ENCODE data around the gene DHX57.
"Not testable (repeated sequence)": the region's sequence is repeated elsewhere in the genome, so short reads cannot be mapped to it uniquely, and the experiment has no call there.

The DHX57 gene

DNA sequence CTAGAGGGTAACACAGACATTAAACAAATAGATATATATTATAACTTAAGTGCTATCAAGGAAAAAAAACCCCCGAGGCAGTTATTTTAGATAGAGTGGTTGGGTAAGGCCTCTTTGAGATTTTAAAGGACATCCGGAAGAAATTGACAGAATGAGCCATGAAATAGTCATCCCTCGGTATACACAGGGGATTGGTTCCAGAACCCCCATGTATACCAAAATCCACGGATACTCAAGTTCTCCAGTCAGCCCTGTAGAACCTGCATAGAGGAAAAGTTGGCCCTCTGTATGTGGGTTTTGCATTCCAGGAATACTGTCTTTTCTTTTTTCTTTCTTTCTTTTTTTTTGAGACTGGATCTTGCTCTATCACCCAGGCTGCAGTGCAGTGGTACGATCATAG, 2.0 kb downstream of the DHX57 start:
- in situ Hi-C loops (cut with HindIII; ENCODE audit: low sequenced_read_pairs): no loop called here

DNA sequence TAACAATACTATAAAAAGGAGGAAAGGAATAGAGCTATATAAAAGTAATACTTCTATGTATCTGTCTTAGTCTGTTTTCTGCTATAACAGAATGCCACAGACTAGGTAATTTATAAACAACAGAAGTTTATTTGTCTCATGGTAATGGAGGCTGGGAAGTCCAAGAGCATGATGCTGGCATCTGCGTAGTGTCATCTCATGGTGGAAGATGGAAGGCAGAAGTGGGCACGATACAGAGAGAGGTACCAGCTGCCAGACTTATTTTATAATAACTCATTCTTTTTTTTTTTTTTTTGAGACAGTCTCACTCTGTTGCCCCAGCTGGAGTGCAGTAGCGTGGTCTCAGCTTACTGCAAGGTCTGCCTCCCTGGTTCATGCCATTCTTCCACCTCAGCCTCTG, 4.3 kb downstream of the DHX57 start:
- in situ Hi-C loops (cut with HindIII; ENCODE audit: low sequenced_read_pairs): no loop called here

DNA sequence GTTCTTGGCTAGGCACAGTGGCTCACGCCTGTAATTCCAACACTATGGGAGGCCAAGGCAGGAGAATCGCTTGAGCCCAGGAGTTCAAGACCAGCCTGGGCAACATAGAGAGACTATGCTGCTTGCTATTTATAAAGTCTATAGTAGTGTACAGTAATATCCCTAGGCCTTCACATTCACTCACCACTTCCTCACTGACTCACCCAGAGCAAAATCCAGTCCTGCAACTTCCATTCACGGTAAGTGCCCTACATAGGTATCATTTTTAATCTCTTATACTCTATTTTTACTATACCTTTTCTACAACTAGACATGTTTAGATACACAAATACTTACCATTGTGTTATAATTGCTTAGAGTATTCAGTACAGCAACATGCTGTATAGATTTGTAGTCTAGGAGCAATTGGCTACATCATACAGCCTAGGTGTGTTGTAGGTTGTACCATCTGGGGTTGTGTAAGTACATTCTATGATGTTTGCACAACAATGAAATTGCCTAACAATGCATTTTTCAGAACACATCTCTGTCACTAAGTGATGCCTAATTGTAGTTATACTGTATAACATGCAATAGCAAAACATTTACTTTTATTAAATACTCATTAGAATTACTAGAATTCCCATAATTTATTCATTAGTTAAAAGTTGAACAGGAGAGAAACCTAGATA, 8.8 kb downstream of the DHX57 start:
- in situ Hi-C loops (cut with HindIII; ENCODE audit: low sequenced_read_pairs): no loop called here

DNA sequence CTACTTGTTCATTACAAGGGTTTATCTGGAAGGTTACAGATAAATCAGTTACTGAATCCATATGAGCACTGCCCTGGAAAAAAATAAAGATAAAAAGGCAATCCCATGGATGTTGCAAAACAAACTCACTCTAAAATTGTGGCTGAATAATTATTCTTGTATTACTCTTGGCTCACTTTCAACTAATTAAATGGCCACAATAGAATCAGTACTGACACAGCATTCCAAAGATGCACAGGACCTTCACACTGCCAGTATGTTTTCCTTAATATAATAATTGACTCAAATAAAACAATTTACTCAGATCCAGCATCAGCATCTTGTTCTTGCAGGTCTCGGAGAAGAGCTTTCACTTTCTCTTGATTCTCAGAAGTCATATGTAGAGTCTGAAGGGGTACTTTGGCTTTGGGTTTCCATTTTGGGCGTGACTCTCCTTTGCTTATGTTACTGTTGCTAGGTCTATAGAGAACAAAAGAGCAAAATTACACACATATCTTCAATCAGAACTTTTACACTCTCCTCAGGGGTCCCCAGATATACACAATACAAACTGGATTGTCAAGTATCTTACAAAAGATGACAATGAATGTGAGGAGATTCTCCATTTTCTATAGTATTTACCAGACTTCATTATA, 12.6 kb downstream of the DHX57 start:
- in situ Hi-C loops (cut with HindIII; ENCODE audit: low sequenced_read_pairs): no loop called here

DNA sequence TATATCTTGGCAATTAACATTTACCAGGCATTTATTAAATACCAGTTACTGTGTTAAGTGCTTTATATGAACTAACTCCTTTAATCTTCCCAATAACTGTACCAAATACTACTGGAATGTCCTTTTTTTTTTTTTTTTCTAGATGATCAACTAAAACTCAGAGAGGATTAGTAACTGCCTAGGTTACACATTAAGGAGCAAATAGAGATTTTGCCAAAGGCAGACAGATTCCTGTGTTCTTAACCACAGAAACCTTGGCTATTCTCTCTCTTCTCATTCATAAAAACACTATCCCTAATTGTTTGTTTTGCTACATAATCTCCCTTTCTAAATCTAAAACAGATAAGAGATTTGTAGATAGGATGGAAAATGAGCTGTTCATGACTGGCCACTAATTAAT, 13.3 kb downstream of the DHX57 start:
- in situ Hi-C loops (cut with HindIII; ENCODE audit: low sequenced_read_pairs): no loop called here

DNA sequence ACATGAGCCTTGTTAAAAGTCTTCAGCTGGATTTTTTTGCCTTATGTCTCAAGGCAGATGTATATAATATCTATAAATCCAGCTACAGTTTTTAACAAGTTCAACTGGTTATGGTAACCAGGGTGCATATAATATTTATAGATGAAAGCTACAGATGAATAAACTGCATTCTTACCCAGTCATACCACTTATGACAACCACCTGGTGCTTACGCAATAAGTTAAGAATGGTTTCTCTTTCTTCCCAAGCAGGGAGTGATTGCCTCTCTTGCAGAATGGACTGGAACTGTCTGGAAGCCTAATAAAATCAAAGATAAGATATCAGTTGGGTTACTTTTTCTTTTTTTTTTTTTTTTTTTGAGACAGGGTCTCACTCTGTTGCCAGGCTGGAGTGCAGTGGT, 19.6 kb downstream of the DHX57 start:
- in situ Hi-C loops (cut with HindIII; ENCODE audit: low sequenced_read_pairs): no loop called here

DNA sequence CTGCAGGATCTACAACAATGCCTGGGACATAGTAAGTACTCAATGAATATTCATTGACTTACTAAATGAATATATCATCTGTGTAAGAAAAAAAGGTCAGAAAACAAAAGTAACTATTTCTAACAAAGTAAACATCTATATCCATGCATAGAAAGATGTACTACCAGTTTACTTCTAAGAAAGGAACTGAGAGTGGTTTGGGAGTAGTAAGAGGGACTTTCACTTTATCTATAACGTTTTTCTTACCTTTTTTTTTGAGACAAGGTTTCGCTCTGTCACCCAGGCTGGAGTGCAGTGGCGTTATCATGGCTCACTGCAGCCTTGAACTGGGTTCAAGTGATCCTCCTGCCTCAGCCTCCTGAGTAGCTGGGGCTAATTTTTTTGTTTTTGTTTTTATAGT, 25.7 kb downstream of the DHX57 start:
- in situ Hi-C loops (cut with HindIII; ENCODE audit: low sequenced_read_pairs): no loop called here

DNA sequence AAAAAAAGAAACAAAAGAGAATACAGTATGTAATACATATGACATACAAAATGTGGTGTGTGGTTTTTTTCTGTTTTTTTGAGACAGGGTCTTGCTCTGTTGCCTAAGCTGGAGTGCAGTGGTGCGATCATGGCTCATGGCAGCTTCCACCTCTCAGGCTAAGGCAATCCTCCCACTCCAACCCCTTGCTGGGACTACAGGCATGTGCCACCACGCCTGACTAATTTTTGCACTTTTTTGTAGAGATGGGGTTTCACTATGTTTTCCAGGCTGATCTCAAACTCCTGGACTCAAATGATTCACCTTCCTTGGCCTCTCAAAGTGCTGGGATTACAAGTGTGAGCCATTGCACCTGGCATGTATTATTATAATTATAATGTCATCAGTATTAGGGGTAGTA, 38.9 kb downstream of the DHX57 start:
- in situ Hi-C loops (cut with HindIII; ENCODE audit: low sequenced_read_pairs): no loop called here

DNA sequence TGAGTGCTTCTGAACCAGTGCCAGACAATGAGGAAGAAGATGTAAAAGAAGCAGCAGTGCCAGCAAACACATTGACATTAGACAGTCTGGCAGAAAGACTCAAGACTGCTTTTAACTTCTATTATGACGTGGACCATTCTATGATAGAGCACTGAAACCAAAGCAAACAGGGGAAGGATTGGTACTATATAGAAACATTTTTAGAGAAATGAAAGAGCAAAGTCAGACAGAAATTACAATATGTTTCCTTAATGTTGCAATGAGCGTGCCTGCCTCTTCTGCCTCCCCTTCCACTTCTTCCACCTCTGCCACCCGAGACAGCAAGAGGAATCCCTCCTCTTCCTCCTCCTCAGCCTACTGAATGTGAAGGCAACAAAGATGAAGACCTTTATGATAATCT, 39.7 kb downstream of the DHX57 start:
- in situ Hi-C loops (cut with HindIII; ENCODE audit: low sequenced_read_pairs): no loop called here

DNA sequence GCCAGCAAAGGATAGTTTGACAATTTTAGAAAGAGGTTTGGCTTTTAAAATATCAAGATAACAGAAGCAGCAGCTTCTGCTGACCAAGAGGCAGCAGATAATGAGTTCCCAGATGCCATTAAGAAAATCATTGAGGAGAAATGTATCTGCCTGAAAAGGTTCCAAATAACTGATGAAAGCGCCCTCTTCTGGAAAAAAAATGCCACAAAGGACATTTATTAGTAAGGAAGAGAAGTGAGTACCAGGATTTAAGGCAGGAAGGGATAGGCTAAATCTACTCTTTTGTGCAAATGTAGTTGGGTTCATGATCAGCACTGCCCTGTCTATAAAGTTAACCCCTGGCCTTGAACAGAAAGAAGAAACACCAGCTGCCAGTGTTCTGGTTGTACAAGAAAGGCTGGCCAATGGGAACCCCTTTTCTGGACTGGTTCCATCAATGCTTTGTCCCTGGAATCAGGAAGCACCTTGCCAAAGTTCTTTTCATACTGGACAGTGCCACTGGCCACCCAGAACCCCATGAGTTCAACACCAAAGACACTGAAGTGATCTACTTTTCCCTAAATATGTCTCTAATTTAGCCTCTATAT, 40.6 kb downstream of the DHX57 start:
- in situ Hi-C loops (cut with HindIII; ENCODE audit: low sequenced_read_pairs): no loop called here

DNA sequence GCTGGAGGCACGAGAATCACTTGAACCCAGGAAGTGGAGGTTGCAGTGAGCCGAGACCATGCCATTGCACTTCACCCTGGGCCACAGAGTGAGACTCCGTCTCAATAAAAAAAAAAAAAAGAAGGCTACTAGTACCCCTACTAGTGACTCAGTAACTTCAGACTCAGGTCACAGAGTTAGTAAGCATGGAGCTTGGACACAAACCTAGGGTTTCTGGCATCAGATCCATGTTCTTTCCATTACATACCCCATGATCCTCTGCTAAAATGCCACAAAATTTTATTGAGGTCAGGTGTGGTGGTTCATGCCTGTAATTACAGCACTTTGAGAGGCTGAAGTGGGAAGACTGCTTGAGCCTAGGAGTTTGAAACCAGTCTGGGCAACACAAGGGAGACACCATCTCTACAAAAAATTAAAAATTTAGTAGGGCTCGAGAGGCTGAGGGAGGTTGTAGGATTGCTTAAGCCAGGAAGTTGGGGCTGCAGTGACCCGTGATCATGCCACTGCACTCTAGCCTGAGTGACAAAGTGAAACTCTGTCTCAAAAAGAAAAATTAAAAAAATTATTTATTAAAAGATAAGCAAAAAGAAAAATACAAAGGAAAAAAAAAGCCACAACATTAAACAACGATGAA, 45.1 kb downstream of the DHX57 start:
- in situ Hi-C loops (cut with HindIII; ENCODE audit: low sequenced_read_pairs): no loop called here

DNA sequence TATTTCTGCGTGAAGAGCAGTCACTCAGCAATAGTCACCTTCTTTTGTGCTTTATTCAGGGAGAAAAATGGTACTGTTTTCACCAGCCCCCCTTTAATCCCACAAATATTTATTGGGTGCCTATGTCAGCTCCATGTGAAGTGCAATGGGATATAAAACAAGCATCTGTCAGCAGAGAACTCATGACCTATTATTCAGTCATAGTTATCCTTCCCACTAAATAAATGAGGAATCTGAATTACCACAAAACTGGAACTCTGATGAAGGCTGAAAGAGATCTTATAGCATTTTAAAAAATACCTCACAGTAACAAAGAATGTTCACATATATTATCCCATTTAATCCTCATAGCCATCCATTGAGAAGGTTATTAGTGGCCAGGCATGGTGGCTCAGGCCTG, 45.8 kb downstream of the DHX57 start:
- in situ Hi-C loops (cut with HindIII; ENCODE audit: low sequenced_read_pairs): no loop called here

DNA sequence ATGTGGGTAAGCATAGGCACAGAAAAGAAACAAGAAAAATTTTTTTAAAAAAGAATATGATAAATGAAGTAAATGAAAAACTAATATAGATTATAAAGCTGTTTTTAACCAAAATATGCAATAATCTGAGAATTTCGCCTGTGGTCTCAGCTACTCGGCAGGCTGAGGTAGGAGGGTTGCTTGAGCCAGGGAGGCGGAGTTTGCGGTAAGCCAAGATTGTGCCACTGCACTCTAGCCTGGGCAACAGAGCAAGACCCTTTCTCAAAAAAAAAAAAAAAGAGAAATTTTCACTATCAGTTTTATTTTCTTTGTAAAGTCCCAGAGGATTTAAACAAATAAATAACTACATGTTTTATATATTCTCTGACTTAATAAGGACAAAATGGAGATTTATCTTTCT, 47.3 kb downstream of the DHX57 start:
- in situ Hi-C loops (cut with HindIII; ENCODE audit: low sequenced_read_pairs): no loop called here

DNA sequence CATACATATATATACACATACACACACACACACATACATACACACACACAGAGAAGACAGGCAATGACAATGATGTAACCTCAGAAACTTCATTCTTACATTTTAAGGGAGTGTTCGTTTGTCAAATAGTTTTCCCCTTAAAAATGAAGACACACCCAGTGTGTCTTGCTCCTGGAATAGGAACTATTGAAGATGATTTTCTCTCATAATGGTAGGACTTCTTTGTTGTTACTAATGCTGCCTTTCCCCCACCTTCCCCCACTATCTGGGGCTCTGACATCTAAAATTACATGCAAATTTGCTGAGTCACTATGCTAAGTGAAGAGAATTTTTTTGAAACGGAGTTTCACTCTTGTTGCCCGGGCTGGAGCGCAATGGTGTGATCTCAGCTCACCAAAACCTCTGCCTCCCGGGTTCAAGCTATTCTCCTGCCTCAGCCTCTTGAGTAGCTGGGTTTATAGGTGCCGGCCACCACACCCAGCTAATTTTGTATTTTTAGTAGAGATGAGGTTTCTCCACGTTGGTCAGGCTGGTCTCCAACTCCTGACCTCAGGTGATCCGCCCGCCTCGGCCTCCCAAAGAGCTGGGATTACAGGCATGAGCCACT, 48.1 kb downstream of the DHX57 start:
- in situ Hi-C loops (cut with HindIII; ENCODE audit: low sequenced_read_pairs): not testable (repeated sequence)

DNA sequence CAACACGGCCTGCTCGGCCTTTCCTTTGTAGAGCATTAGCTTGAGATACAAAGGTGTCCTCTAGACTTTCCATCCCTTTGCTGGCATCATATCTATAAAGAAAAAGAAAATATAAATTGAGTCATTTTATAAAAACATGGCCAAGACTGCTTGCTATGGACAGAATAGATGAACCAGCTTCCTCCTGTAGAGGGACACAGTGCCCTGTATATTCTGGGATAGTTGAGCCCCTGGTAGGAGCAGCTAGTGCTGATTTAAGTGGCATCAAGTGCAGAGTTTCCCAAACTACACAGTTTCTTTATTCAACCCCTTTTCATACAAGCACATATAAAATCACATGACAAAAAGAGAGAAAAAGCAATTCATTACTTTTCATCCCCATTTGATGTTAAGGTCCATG, 49.8 kb downstream of the DHX57 start:
- in situ Hi-C loops (cut with HindIII; ENCODE audit: low sequenced_read_pairs): no loop called here

DNA sequence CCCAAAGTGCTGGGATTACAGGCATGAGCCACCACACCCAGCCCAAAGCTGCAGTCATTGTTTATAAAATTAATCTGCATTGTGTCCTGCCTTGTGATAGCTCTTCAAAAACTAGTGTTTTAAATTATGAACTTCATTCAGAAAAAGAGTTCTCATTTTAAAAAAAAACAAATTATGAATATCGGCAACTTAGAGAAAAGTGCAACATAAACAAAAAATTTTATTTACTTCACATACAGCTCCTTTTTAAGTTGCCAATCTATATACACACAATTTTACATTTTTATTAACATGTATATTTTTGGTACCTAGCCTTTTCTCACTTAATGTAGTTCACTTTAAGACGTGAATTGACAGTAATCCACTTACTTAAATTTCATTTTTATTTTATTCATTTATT, 50.8 kb downstream of the DHX57 start:
- in situ Hi-C loops (cut with HindIII; ENCODE audit: low sequenced_read_pairs): no loop called here

DNA sequence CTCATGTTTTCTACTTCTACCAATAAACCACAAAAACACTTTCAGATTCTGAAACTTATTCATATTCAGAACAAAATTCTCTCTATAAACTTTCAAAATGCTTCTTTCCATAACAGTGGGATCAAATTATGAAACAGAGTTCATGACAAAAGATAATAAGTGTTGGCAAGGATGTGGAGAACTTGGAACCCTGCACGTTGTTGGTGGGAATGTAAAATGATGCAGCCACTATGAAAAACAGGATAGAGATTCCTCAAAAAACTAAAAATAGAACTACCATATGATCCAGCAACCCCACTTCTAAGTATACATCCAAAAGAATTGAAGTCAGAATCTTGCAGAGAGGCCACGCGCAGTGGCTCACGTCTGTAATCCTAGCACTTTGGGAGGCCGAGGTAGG, 52.3 kb downstream of the DHX57 start:
- in situ Hi-C loops (cut with HindIII; ENCODE audit: low sequenced_read_pairs): no loop called here

DNA sequence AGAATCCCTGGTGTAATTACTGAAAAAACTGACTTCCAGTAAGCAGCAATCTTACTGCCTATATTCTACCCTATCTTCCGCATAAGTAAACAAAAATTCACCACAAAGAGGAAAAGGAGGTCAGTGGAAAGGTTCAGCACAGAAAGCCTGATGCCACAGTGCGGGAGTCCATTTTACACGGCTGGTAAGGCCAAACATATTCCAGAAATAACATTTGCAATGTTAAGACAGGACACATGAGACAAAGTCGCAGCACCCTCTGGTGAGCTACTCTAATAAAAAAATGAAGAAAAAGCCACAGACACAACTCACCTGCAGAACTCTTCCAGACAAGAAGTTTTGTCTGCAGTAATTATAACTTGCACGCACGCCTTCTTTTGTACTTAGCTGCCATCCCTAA, 57.2 kb downstream of the DHX57 start:
- in situ Hi-C loops (cut with HindIII; ENCODE audit: low sequenced_read_pairs): no loop called here

DNA sequence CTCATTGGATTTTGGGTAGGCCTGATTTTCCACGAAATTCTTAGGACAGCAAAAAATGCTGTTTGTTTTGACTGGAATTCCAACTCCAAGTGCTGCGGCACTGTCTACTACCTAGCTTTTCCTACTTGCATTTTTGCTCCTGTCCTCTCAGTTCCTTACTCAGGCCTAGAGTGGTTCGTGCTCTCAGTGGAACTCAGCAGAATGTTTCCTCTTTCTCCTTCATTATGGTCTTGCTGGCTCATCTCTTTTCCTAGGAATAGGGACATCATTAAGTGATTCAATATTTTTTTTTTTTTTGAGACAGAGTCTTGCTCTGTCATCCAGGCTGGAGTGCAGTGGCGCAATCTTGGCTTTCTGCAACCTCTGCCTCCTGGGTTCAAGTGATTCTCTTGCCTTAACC, 59.8 kb downstream of the DHX57 start:
- in situ Hi-C loops (cut with HindIII; ENCODE audit: low sequenced_read_pairs): no loop called here

DNA sequence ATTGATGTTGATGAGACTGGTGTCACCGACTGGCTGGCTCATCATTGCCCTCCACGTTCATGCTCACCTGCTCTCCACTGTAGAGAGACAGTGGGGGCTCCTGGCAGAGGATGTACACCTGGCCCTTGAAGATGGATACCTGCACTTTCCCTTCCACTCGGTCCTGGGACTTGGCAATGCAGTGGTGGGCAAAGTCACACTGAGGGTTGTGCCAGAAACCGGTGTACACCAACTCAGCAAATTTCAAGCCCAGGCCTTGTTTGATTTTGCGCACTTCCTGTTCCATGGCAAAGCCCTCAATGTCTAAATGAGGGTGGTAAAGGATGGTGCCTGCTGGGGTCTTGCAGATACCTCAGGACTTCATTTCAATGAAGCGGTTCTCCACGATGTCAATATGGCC, 65.2 kb downstream of the DHX57 start:
- in situ Hi-C loops (cut with HindIII; ENCODE audit: low sequenced_read_pairs): no loop called here

DNA sequence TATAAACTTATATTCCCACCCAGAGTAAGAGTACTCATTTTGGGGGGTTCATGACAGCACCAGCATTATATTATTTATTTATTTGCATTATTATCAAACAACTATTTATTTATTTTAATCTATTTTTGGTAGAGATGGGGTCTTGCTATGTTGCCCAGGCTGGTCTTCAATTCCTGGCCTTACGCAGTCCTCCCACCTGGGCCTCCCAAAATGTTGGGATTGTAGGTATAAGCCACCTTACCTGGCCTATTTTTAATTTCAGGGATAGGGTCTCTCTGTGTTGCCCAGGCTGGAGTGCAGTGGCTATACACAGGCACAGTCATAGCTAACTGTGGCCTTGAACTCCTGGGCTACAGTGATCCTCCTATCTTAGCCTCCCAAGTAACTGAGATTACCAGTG, 67.1 kb downstream of the DHX57 start:
- in situ Hi-C loops (cut with HindIII; ENCODE audit: low sequenced_read_pairs): no loop called here

DNA sequence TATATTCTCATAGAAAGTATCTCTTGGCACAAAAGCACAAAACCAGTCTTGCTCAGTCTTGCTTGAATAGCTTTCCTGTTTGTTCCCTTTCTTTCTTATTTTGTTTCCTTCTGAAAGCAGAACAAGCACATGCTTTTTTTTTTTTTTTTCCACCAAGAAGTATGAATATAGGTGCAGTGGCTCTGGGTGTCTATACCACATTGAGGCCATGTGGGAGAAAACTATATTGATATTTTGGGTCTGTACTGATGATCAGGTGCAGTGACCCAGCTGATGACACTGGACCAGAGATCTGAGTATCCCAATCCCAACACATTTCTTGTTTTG, 69.0 kb downstream of the DHX57 start:
- in situ Hi-C loops (cut with HindIII; ENCODE audit: low sequenced_read_pairs): no loop called here
